SK-N-SH treated with all-trans-retinoic acid at 6 μM for 48 hours (cell line): ENCODE results near the gene TMC2.

Experiments used
- ATAC-seq: fragments of 200-7000 bp; cut with Tn5 transposase; 3 replicates; pipeline ENCODE4 v1.9.1; 2020; ENCODE audit warnings: mild to moderate bottlenecking, moderate library complexity
- ARNTL ChIP-seq: fragments of 450-650 bp; formaldehyde crosslinking; IDR thresholded peaks from 2 replicates; pipeline ENCODE4 v1.5.0; 2020; ENCODE audit warnings: low read depth, mild to moderate bottlenecking, moderate library complexity, borderline replicate concordance
- BACH2 ChIP-seq: fragments of 250-450 bp; sonication (Bioruptor Pico); IDR thresholded peaks from 2 replicates; pipeline ENCODE4 v1.9.0; 2021; ENCODE audit warnings: mild to moderate bottlenecking, borderline replicate concordance
- CSDC2 ChIP-seq: fragments of 250-450 bp; sonication (Bioruptor Pico); IDR thresholded peaks from 2 replicates; pipeline ENCODE4 v1.5.0; 2020; ENCODE audit warnings: mild to moderate bottlenecking, moderate library complexity
- ESRRG ChIP-seq: fragments of 250-450 bp; sonication (Bioruptor Pico); IDR thresholded peaks from 2 replicates; pipeline ENCODE4 v1.6.1; 2021; ENCODE audit warnings: mild to moderate bottlenecking
- GLIS3 ChIP-seq: fragments of 250-450 bp; sonication (Bioruptor Pico); IDR thresholded peaks from 2 replicates; pipeline ENCODE4 v1.5.0; 2020; ENCODE audit warnings: mild to moderate bottlenecking, moderate library complexity
- ISL1 ChIP-seq: fragments of 250-450 bp; sonication (Bioruptor Pico); IDR thresholded peaks from 2 replicates; pipeline ENCODE4 v2.1.2; 2022; ENCODE audit warnings: mild to moderate bottlenecking, moderate library complexity
- OSR1 ChIP-seq: fragments of 250-450 bp; sonication (Bioruptor Pico); IDR thresholded peaks from 2 replicates; pipeline ENCODE4 v1.8.0; 2022; ENCODE audit warnings: moderate library complexity, mild to moderate bottlenecking, inconsistent platforms
- PPARA ChIP-seq: fragments of 250-450 bp; sonication (Bioruptor Pico); IDR thresholded peaks from 2 replicates; pipeline ENCODE4 v1.5.0; 2020; ENCODE audit warnings: mild to moderate bottlenecking, borderline replicate concordance
- RARB ChIP-seq: fragments of 250-450 bp; sonication (Bioruptor Pico); IDR thresholded peaks from 2 replicates; pipeline ENCODE4 v1.8.0; 2021; ENCODE audit warnings: mild to moderate bottlenecking, moderate library complexity
- SNAI2 ChIP-seq: fragments of 250-450 bp; sonication (Bioruptor Pico); IDR thresholded peaks from 2 replicates; pipeline ENCODE4 v1.5.0; 2020; ENCODE audit warnings: mild to moderate bottlenecking, moderate library complexity
- TCF4 ChIP-seq: fragments of 250-450 bp; sonication (Bioruptor Pico); IDR thresholded peaks from 2 replicates; pipeline ENCODE4 v1.8.0; 2021; ENCODE audit warnings: mild to moderate bottlenecking, moderate library complexity, borderline replicate concordance
- TOX ChIP-seq: fragments of 250-450 bp; sonication (Bioruptor Pico); IDR thresholded peaks from 2 replicates; pipeline ENCODE4 v1.8.0; 2021; ENCODE audit warnings: mild to moderate bottlenecking, moderate library complexity, borderline replicate concordance
- ZC3H10 ChIP-seq: fragments of 250-450 bp; sonication (Bioruptor Pico); IDR thresholded peaks from 2 replicates; pipeline ENCODE4 v1.5.1; 2021; ENCODE audit warnings: mild to moderate bottlenecking, moderate library complexity
- ZFP3 ChIP-seq: fragments of 250-450 bp; sonication (Bioruptor Pico); IDR thresholded peaks from 2 replicates; pipeline ENCODE4 v1.5.0; 2020; ENCODE audit warnings: mild to moderate bottlenecking, moderate library complexity
- ZFP30 ChIP-seq: fragments of 450-650 bp; formaldehyde crosslinking; IDR thresholded peaks from 2 replicates; pipeline ENCODE4 v1.5.0; 2022; ENCODE audit warnings: mild to moderate bottlenecking, moderate library complexity
- ZNF565 ChIP-seq: fragments of 450-650 bp; formaldehyde crosslinking; conservative IDR thresholded peaks from 2 replicates; pipeline ENCODE4 v1.5.0; 2020; ENCODE audit warnings: low read depth, mild to moderate bottlenecking, moderate library complexity
- ZNF70 ChIP-seq: fragments of 450-650 bp; formaldehyde crosslinking; IDR thresholded peaks from 2 replicates; pipeline ENCODE4 v1.5.0; 2020; ENCODE audit warnings: mild to moderate bottlenecking, moderate library complexity
- ZNF8 ChIP-seq: fragments of 450-650 bp; formaldehyde crosslinking; IDR thresholded peaks from 2 replicates; pipeline ENCODE4 v1.5.0; 2020; ENCODE audit warnings: mild to moderate bottlenecking, moderate library complexity
- TF ChIP-seq, protein P1 (sequence below): fragments of 250-450 bp; sonication (Bioruptor Pico); IDR thresholded peaks from 2 replicates; pipeline ENCODE4 v1.8.0; 2021; ENCODE audit warnings: low read depth, mild to moderate bottlenecking, moderate library complexity, borderline replicate concordance
- TF ChIP-seq, protein P2 (sequence below): fragments of 250-450 bp; sonication (Bioruptor Pico); IDR thresholded peaks from 2 replicates; pipeline ENCODE4 v1.5.1; 2021; ENCODE audit warnings: mild to moderate bottlenecking, moderate library complexity
- TF ChIP-seq, protein P3 (sequence below): fragments of 250-450 bp; sonication (Bioruptor Pico); IDR thresholded peaks from 2 replicates; pipeline ENCODE4 v1.5.1; 2020; ENCODE audit warnings: low read depth, mild to moderate bottlenecking, moderate library complexity
- TF ChIP-seq, protein P4 (sequence below): fragments of 250-450 bp; sonication (Bioruptor Pico); IDR thresholded peaks from 2 replicates; pipeline ENCODE4 v1.8.0; 2020; ENCODE audit warnings: mild to moderate bottlenecking, moderate library complexity, borderline replicate concordance
- TF ChIP-seq, protein P5 (sequence below): fragments of 250-450 bp; sonication (Bioruptor Pico); IDR thresholded peaks from 2 replicates; pipeline ENCODE4 v1.5.0; 2020; ENCODE audit warnings: mild to moderate bottlenecking, moderate library complexity

The TMC2 gene

DNA sequence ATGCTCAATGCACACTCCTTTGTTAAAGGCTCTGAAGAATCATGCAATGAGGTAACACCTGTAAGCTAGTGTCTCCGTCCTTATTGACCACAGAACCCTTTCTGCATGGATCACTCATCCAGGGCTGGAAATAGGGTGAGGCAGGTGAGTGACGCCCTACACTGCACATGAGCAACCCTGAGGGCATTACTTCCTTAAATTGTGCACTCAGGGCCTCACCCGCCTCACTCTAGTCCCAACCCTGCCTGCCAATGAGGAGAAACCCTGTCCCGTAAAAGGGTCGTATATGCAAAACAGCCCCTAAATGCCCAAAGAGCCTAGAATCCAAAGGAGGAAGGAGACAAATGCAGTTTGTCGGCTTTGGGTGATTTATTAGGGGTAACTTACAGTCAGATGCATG, 82.4 kb downstream of the TMC2 start:
- TF ChIP-seq ZNF8 (CRISPR knock-in tag) (no peak), SNAI2 (no peak), RARB (CRISPR knock-in tag) (no peak), ZC3H10 (CRISPR knock-in tag) (no peak), CSDC2 (CRISPR knock-in tag) (no peak), ZFP3 (CRISPR knock-in tag) (no peak), ARNTL (CRISPR knock-in tag) (no peak), ZFP30 (no peak), ZNF70 (CRISPR knock-in tag) (no peak), GLIS3 (no peak), TCF4 (CRISPR knock-in tag) (no peak), ZNF565 (CRISPR knock-in tag) (no peak), ESRRG (no peak), PPARA (CRISPR knock-in tag) (no peak)
- TF ChIP-seq, protein P1, sequence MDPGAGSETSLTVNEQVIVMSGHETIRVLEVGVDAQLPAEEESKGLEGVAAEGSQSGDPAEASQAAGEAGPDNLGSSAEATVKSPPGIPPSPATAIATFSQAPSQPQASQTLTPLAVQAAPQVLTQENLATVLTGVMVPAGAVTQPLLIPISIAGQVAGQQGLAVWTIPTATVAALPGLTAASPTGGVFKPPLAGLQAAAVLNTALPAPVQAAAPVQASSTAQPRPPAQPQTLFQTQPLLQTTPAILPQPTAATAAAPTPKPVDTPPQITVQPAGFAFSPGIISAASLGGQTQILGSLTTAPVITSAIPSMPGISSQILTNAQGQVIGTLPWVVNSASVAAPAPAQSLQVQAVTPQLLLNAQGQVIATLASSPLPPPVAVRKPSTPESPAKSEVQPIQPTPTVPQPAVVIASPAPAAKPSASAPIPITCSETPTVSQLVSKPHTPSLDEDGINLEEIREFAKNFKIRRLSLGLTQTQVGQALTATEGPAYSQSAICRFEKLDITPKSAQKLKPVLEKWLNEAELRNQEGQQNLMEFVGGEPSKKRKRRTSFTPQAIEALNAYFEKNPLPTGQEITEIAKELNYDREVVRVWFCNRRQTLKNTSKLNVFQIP (CRISPR knock-in tag), result no peak
- ATAC-seq, result no peak

DNA sequence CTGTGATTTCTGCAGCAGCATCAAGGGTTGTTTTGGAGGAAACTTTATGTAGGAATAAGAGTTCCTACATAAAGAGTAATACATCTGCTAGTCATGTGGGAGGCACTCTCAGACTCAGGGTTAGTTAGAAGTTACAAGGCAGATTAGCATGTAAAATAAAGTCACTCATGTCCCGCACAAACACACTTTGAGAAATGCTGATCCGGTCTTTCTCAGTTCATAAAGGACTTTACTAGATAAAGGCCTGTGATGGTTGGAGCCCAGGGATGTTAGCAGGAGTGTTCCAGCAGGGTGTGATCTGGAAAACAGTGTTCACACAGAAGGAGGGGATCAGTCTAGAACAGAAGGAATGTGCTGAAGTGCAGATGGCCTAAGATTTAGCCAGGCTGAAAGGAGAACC, 83.0 kb downstream of the TMC2 start:
- TF ChIP-seq ZFP30, result no peak
- TF ChIP-seq TOX (CRISPR knock-in tag), result no peak
- TF ChIP-seq, protein P2, sequence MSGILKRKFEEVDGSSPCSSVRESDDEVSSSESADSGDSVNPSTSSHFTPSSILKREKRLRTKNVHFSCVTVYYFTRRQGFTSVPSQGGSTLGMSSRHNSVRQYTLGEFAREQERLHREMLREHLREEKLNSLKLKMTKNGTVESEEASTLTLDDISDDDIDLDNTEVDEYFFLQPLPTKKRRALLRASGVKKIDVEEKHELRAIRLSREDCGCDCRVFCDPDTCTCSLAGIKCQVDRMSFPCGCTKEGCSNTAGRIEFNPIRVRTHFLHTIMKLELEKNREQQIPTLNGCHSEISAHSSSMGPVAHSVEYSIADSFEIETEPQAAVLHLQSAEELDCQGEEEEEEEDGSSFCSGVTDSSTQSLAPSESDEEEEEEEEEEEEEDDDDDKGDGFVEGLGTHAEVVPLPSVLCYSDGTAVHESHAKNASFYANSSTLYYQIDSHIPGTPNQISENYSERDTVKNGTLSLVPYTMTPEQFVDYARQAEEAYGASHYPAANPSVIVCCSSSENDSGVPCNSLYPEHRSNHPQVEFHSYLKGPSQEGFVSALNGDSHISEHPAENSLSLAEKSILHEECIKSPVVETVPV (CRISPR knock-in tag), result no peak
- TF ChIP-seq, protein P3, sequence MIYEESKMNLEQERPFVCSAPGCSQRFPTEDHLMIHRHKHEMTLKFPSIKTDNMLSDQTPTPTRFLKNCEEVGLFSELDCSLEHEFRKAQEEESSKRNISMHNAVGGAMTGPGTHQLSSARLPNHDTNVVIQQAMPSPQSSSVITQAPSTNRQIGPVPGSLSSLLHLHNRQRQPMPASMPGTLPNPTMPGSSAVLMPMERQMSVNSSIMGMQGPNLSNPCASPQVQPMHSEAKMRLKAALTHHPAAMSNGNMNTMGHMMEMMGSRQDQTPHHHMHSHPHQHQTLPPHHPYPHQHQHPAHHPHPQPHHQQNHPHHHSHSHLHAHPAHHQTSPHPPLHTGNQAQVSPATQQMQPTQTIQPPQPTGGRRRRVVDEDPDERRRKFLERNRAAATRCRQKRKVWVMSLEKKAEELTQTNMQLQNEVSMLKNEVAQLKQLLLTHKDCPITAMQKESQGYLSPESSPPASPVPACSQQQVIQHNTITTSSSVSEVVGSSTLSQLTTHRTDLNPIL (CRISPR knock-in tag), result no peak
- no peak for TF ChIP-seq ZFP3 (CRISPR knock-in tag)
- no peak for TF ChIP-seq ESRRG
- TF ChIP-seq, protein P1 (CRISPR knock-in tag), result no peak
- no peak for TF ChIP-seq ZNF70 (CRISPR knock-in tag)
- TF ChIP-seq ISL1 (CRISPR knock-in tag), result no peak
- TF ChIP-seq GLIS3, result no peak
- no peak for ATAC-seq

DNA sequence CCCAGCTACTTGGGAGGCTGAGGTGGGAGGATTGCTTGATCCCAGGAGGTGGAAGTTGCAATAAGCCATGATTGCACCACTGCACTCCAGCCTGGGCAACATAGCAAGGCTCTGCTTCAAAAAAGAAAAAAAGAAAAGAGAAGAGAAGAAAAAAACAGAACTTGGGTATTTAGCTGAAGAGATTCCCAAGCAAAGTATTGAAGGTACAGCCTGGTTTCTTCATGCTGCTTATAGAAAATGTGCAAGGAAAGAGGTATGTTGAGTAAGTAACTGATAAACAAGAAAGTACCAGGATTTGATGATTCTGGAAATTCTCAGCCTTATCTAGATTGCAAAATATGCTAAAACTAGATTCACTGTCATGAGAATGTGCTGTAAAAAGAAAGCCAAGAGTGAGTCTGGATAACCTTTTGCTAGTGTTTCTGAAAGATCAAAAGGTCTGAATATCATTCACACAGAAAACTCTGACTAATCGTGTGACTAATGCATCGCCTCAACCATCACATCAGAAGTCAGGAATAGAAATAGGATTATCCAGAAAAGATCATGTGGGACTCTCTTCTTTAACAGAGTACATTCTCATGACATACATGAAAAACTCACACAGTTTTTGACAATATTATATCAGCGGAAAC, 83.7 kb downstream of the TMC2 start:
- ATAC-seq, result no peak
- no peak for TF ChIP-seq ARNTL (CRISPR knock-in tag)
- TF ChIP-seq, protein P4, sequence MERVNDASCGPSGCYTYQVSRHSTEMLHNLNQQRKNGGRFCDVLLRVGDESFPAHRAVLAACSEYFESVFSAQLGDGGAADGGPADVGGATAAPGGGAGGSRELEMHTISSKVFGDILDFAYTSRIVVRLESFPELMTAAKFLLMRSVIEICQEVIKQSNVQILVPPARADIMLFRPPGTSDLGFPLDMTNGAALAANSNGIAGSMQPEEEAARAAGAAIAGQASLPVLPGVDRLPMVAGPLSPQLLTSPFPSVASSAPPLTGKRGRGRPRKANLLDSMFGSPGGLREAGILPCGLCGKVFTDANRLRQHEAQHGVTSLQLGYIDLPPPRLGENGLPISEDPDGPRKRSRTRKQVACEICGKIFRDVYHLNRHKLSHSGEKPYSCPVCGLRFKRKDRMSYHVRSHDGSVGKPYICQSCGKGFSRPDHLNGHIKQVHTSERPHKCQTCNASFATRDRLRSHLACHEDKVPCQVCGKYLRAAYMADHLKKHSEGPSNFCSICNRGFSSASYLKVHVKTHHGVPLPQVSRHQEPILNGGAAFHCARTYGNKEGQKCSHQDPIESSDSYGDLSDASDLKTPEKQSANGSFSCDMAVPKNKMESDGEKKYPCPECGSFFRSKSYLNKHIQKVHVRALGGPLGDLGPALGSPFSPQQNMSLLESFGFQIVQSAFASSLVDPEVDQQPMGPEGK (CRISPR knock-in tag), result no peak
- no peak for TF ChIP-seq ZC3H10 (CRISPR knock-in tag)
- no peak for TF ChIP-seq GLIS3
- TF ChIP-seq CSDC2 (CRISPR knock-in tag), result no peak
- TF ChIP-seq, protein P5, sequence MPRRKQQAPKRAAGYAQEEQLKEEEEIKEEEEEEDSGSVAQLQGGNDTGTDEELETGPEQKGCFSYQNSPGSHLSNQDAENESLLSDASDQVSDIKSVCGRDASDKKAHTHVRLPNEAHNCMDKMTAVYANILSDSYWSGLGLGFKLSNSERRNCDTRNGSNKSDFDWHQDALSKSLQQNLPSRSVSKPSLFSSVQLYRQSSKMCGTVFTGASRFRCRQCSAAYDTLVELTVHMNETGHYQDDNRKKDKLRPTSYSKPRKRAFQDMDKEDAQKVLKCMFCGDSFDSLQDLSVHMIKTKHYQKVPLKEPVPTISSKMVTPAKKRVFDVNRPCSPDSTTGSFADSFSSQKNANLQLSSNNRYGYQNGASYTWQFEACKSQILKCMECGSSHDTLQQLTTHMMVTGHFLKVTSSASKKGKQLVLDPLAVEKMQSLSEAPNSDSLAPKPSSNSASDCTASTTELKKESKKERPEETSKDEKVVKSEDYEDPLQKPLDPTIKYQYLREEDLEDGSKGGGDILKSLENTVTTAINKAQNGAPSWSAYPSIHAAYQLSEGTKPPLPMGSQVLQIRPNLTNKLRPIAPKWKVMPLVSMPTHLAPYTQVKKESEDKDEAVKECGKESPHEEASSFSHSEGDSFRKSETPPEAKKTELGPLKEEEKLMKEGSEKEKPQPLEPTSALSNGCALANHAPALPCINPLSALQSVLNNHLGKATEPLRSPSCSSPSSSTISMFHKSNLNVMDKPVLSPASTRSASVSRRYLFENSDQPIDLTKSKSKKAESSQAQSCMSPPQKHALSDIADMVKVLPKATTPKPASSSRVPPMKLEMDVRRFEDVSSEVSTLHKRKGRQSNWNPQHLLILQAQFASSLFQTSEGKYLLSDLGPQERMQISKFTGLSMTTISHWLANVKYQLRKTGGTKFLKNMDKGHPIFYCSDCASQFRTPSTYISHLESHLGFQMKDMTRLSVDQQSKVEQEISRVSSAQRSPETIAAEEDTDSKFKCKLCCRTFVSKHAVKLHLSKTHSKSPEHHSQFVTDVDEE, result no peak
- TF ChIP-seq, protein P2 (CRISPR knock-in tag), result no peak
- no peak for TF ChIP-seq PPARA (CRISPR knock-in tag)
- TF ChIP-seq TCF4 (CRISPR knock-in tag), result no peak
- TF ChIP-seq ISL1 (CRISPR knock-in tag), result no peak
- TF ChIP-seq BACH2 (CRISPR knock-in tag), result no peak
- TF ChIP-seq OSR1 (CRISPR knock-in tag), result no peak
- TF ChIP-seq ESRRG, result no peak
- TF ChIP-seq ZNF70 (CRISPR knock-in tag), result no peak
- no peak for TF ChIP-seq ZFP30
- TF ChIP-seq ZNF8 (CRISPR knock-in tag), result no peak
- TF ChIP-seq SNAI2, result no peak
